HepG2 (cell line): ENCODE measurements around the gene SEMA3B. TPM values are rescaled to one million over a fixed set of nuclear protein-coding genes. Genes with fewer than 3 reads are reported as not detected.

ENCODE experiments used
- AHR ChIP-seq: IDR thresholded peaks from 2 replicates; pipeline ENCODE4 v1.6.1; 2018; ENCODE audit warnings: missing genetic modification reagents, missing compliant biosample characterization
- CCDC6 ChIP-seq: sonication (generic); formaldehyde crosslinking; IDR thresholded peaks from 2 replicates; pipeline ENCODE4 v1.8.1; 2022; ENCODE audit warnings: mild to moderate bottlenecking, missing genetic modification reagents, moderate library complexity
- E2F2 ChIP-seq: sonication (generic); formaldehyde crosslinking; IDR thresholded peaks from 2 replicates; pipeline ENCODE4 v1.4.0; 2020; ENCODE audit warnings: missing genetic modification reagents, borderline replicate concordance
- GABPB1 ChIP-seq: IDR thresholded peaks from 2 replicates; pipeline ENCODE4 v1.6.1; 2016; ENCODE audit warnings: mild to moderate bottlenecking, missing genetic modification reagents, moderate library complexity, missing compliant biosample characterization
- GATAD1 ChIP-seq: IDR thresholded peaks from 2 replicates; pipeline ENCODE4 v1.6.1; 2016; ENCODE audit warnings: missing genetic modification reagents, missing compliant biosample characterization
- HDAC1 ChIP-seq: sonication (generic); formaldehyde crosslinking; IDR thresholded peaks from 2 replicates; pipeline ENCODE4 v1.5.1; 2020; ENCODE audit warnings: mild to moderate bottlenecking, missing genetic modification reagents
- HOXA5 ChIP-seq: sonication (generic); formaldehyde crosslinking; IDR thresholded peaks from 2 replicates; pipeline ENCODE4 v1.4.0; 2020; ENCODE audit warnings: missing genetic modification reagents
- ISX ChIP-seq: sonication (generic); formaldehyde crosslinking; conservative IDR thresholded peaks from 2 replicates; pipeline ENCODE4 v1.5.0; 2020; ENCODE audit warnings: missing genetic modification reagents
- JARID2 ChIP-seq: sonication (generic); formaldehyde crosslinking; IDR thresholded peaks from 2 replicates; pipeline ENCODE4 v1.8.1; 2023; ENCODE audit warnings: missing genetic modification reagents, inconsistent platforms; ENCODE audit not compliant: insufficient replicate concordance
- KMT2B ChIP-seq: IDR thresholded peaks from 2 replicates; pipeline ENCODE4 v1.6.1; 2016; ENCODE audit warnings: missing genetic modification reagents, missing compliant biosample characterization
- MAFG ChIP-seq: sonication (generic); formaldehyde crosslinking; IDR thresholded peaks from 2 replicates; pipeline ENCODE4 v1.5.1; 2020; ENCODE audit warnings: mild to moderate bottlenecking, missing genetic modification reagents
- NAIF1 ChIP-seq: sonication (generic); formaldehyde crosslinking; IDR thresholded peaks from 2 replicates; pipeline ENCODE4 v1.5.0; 2020; ENCODE audit warnings: mild to moderate bottlenecking, missing genetic modification reagents, borderline replicate concordance
- NFIC ChIP-seq: IDR thresholded peaks from 2 replicates; pipeline ENCODE4 v1.6.1; 2012; ENCODE audit warnings: mild to moderate bottlenecking, low read length, inconsistent platforms
- PAF1 ChIP-seq: IDR thresholded peaks from 2 replicates; pipeline ENCODE4 v1.6.1; 2016; ENCODE audit warnings: missing genetic modification reagents, missing compliant biosample characterization
- PHF21A ChIP-seq: sonication (generic); formaldehyde crosslinking; IDR thresholded peaks from 2 replicates; pipeline ENCODE4 v1.5.0; 2020; ENCODE audit warnings: mild to moderate bottlenecking, missing genetic modification reagents
- RARA ChIP-seq: IDR thresholded peaks from 2 replicates; pipeline ENCODE4 v1.6.1; 2016; ENCODE audit warnings: missing genetic modification reagents, missing compliant biosample characterization
- REXO4 ChIP-seq: sonication (generic); formaldehyde crosslinking; IDR thresholded peaks from 2 replicates; pipeline ENCODE4 v1.8.0; 2022; ENCODE audit warnings: missing genetic modification reagents, mild to moderate bottlenecking, borderline replicate concordance
- SPEN ChIP-seq: sonication (generic); formaldehyde crosslinking; IDR thresholded peaks from 2 replicates; pipeline ENCODE4 v1.5.1; 2020; ENCODE audit warnings: low read depth, mild to moderate bottlenecking, missing genetic modification reagents
- SYNCRIP ChIP-seq: fragments of 200-400 bp; formaldehyde crosslinking; IDR thresholded peaks from 2 replicates; pipeline ENCODE4 v1.6.1; 2018; ENCODE audit warnings: mild to moderate bottlenecking, low read depth, low read length; ENCODE audit not compliant: insufficient read depth
- TCF7L2 ChIP-seq: IDR thresholded peaks from 2 replicates; pipeline ENCODE4 v1.6.1; 2011; ENCODE audit warnings: mild to moderate bottlenecking, low read depth, low read length, moderate library complexity
- THAP9 ChIP-seq: sonication (generic); formaldehyde crosslinking; IDR thresholded peaks from 2 replicates; pipeline ENCODE4; 2020; ENCODE audit warnings: missing genetic modification reagents, mild to moderate bottlenecking, borderline replicate concordance
- ZNF160 ChIP-seq: sonication (generic); formaldehyde crosslinking; IDR thresholded peaks from 2 replicates; pipeline ENCODE4 v1.8.0; 2022; ENCODE audit warnings: mild to moderate bottlenecking, inconsistent platforms, missing genetic modification reagents
- ZNF282 ChIP-seq: fragments of 450-650 bp; IDR thresholded peaks from 2 replicates; pipeline ENCODE4 v1.6.1; 2018; ENCODE audit not compliant: partially characterized antibody
- ZNF335 ChIP-seq: sonication (generic); formaldehyde crosslinking; IDR thresholded peaks from 2 replicates; pipeline ENCODE4 v1.4.0; 2020; ENCODE audit warnings: missing genetic modification reagents
- ZNF496 ChIP-seq: sonication (generic); formaldehyde crosslinking; IDR thresholded peaks from 2 replicates; pipeline ENCODE4 v1.8.1; 2023; ENCODE audit warnings: mild to moderate bottlenecking, moderate library complexity, missing genetic modification reagents; ENCODE audit not compliant: insufficient replicate concordance
- ZNF530 ChIP-seq: sonication (generic); formaldehyde crosslinking; IDR thresholded peaks from 2 replicates; pipeline ENCODE4 v1.5.0; 2020; ENCODE audit warnings: low read depth, mild to moderate bottlenecking, missing genetic modification reagents
- ZNF768 ChIP-seq: sonication (generic); formaldehyde crosslinking; IDR thresholded peaks from 2 replicates; pipeline ENCODE4 v1.4.0; 2020; ENCODE audit warnings: missing genetic modification reagents
- polyA plus RNA-seq, 8 experiments: library from polyadenylated mRNA; depleted of rRNA in 3 of 8; stranded (reverse) in 7 of 8; unstranded in 1 of 8; fragments of >200 nt; fragmentation: Illumina TruSeq in 4 of 8; extraction: Trizol in 4 of 8; gene quantifications; 2 replicates each; pipeline versions ENCODE4 v1.2.1 to v1.2.3, GENCODE V29; 2011 to 2016; ENCODE audit warnings: low read depth in 4 of 8, missing spikeins in 1 of 8, mixed read lengths in 1 of 8; ENCODE audit not compliant: insufficient read depth in 1 of 8
- total RNA-seq, 5 experiments: library from RNA; depleted of rRNA; stranded (reverse); fragments of >200 nt; fragmentation: Illumina TruSeq; extraction: Trizol; gene quantifications; 2 replicates each; pipeline ENCODE4 v1.2.3, GENCODE V29; 2016; ENCODE audit warnings: low read depth in 1 of 5

Gene SEMA3B
- total and polyA plus RNA-seq, 2 of the 13 experiments (the other 11 are each of a cell fraction or from before 2014, with no cell fraction given): 93.2 to 158 TPM

GRCh38 chr3:50321336-50322114 is 52.6 kb downstream of the SEMA3B start (continued):
- TF ChIP-seq E2F2 (CRISPR knock-in tag): peak; percentile 75
- no peak; the same call in 1 of the 2 replicates for TF ChIP-seq NFIC
- TF ChIP-seq ZNF530 (CRISPR knock-in tag): no peak
- TF ChIP-seq REXO4 (CRISPR knock-in tag): no peak
- no peak for TF ChIP-seq AHR (CRISPR knock-in tag)
- TF ChIP-seq KMT2B: peak; percentile 50; the same call in 1 of the 2 replicates
- no peak for TF ChIP-seq MAFG (CRISPR knock-in tag)
- no peak for TF ChIP-seq JARID2 (CRISPR knock-in tag)
- TF ChIP-seq RARA (CRISPR knock-in tag): peak; percentile 47
- no peak for TF ChIP-seq CCDC6
- 0 out of 2 replicates have a peak, but pooled peaks have one; percentile 59 for TF ChIP-seq NAIF1
- 0 out of 2 replicates have a peak, but pooled peaks have one; percentile 56 for TF ChIP-seq HOXA5
- peak; percentile 62 for TF ChIP-seq SPEN
- peak; percentile 42; the same call in 1 of the 2 replicates for TF ChIP-seq GABPB1 (CRISPR knock-in tag)
- TF ChIP-seq SYNCRIP: no peak
- peak; percentile 46; the same call in 1 of the 2 replicates for TF ChIP-seq THAP9 (CRISPR knock-in tag)
- TF ChIP-seq ZNF496 (CRISPR knock-in tag): no peak
- TF ChIP-seq TCF7L2: no peak
- no peak for TF ChIP-seq GATAD1
- TF ChIP-seq ZNF768: peak; percentile 25; the same call in 1 of the 2 replicates
- no peak for TF ChIP-seq ISX (CRISPR knock-in tag)
- TF ChIP-seq ZNF335: peak; percentile 65; the same call in 1 of the 2 replicates
- TF ChIP-seq ZNF282: no peak
- TF ChIP-seq ZNF160 (CRISPR knock-in tag): no peak
- peak; percentile 55 for TF ChIP-seq HDAC1 (CRISPR knock-in tag)
- TF ChIP-seq PAF1: no peak
- peak; percentile 77 for TF ChIP-seq PHF21A
